Ishikawa (cell line): ENCODE results near the gene PTPRD.

Source experiments
- CEBPB ChIP-seq: IDR thresholded peaks from 2 replicates; pipeline ENCODE4 v1.6.1; 2012
- CREB1 ChIP-seq: IDR thresholded peaks from 2 replicates; pipeline ENCODE4 v1.6.1; 2012; ENCODE audit warnings: low read depth
- EGR1 ChIP-seq: IDR thresholded peaks from 2 replicates; pipeline ENCODE4 v1.6.1; 2012
- EP300 ChIP-seq: IDR thresholded peaks from 2 replicates; pipeline ENCODE4 v1.6.1; 2012; ENCODE audit warnings: borderline replicate concordance
- FOXM1 ChIP-seq: IDR thresholded peaks from 2 replicates; pipeline ENCODE4 v1.6.1; 2012; ENCODE audit warnings: low read depth, borderline replicate concordance
- RAD21 ChIP-seq: IDR thresholded peaks from 2 replicates; pipeline ENCODE4 v1.6.1; 2012; ENCODE audit warnings: low read depth
- TAF1 ChIP-seq: IDR thresholded peaks from 2 replicates; pipeline ENCODE4 v1.6.1; 2012; ENCODE audit warnings: low read depth, mild to moderate bottlenecking
- TCF12 ChIP-seq: IDR thresholded peaks from 2 replicates; pipeline ENCODE4 v1.6.1; 2012; ENCODE audit warnings: low read depth
- YY1 ChIP-seq: IDR thresholded peaks from 2 replicates; pipeline ENCODE4 v1.6.1; 2012; ENCODE audit warnings: low read depth
- ZBTB7A ChIP-seq: IDR thresholded peaks from 2 replicates; pipeline ENCODE4 v1.6.1; 2012; ENCODE audit warnings: low read depth
- TF ChIP-seq, protein P1 (sequence below): IDR thresholded peaks from 2 replicates; pipeline ENCODE4 v1.6.1; 2012
- TF ChIP-seq, protein P2 (sequence below): IDR thresholded peaks from 2 replicates; pipeline ENCODE4 v1.6.1; 2012; ENCODE audit warnings: low read depth, mild to moderate bottlenecking

DNA sequence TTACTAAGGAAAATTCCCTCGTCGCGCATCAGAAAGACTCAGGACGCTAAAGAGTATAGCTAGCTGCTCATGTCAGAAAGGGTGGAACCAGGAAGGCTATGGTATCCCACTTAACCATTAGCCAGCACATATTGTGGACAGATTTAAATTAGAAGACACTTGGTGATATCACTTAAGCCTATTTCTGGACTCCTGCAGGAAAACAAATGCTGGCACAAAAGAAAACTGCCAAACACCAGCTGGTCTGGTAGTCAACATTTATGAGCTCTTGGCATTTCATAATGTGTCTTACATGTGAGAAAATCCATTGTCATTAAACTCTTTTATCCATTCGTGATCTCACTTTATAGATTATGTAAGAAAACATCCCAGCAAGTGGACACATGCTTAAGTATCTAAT, 377.4 kb downstream of the PTPRD start:
- no peak for TF ChIP-seq EP300
- TF ChIP-seq YY1, result no peak
- no peak for TF ChIP-seq RAD21
- TF ChIP-seq, protein P1, sequence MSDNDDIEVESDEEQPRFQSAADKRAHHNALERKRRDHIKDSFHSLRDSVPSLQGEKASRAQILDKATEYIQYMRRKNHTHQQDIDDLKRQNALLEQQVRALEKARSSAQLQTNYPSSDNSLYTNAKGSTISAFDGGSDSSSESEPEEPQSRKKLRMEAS, result no peak
- TF ChIP-seq TAF1, result no peak
- TF ChIP-seq CEBPB, result no peak
- no peak for TF ChIP-seq EGR1
- TF ChIP-seq TCF12, result no peak
- no peak for TF ChIP-seq ZBTB7A
- no peak for TF ChIP-seq CREB1
- TF ChIP-seq, protein P2, sequence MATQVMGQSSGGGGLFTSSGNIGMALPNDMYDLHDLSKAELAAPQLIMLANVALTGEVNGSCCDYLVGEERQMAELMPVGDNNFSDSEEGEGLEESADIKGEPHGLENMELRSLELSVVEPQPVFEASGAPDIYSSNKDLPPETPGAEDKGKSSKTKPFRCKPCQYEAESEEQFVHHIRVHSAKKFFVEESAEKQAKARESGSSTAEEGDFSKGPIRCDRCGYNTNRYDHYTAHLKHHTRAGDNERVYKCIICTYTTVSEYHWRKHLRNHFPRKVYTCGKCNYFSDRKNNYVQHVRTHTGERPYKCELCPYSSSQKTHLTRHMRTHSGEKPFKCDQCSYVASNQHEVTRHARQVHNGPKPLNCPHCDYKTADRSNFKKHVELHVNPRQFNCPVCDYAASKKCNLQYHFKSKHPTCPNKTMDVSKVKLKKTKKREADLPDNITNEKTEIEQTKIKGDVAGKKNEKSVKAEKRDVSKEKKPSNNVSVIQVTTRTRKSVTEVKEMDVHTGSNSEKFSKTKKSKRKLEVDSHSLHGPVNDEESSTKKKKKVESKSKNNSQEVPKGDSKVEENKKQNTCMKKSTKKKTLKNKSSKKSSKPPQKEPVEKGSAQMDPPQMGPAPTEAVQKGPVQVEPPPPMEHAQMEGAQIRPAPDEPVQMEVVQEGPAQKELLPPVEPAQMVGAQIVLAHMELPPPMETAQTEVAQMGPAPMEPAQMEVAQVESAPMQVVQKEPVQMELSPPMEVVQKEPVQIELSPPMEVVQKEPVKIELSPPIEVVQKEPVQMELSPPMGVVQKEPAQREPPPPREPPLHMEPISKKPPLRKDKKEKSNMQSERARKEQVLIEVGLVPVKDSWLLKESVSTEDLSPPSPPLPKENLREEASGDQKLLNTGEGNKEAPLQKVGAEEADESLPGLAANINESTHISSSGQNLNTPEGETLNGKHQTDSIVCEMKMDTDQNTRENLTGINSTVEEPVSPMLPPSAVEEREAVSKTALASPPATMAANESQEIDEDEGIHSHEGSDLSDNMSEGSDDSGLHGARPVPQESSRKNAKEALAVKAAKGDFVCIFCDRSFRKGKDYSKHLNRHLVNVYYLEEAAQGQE, result no peak
- TF ChIP-seq FOXM1, result no peak
